ENCODE results near the gene A4GALT.

- no peak for TF ChIP-seq POLR2A (IDR thresholded peaks at IDR 0.05)
- no peak for TF ChIP-seq CTCF (IDR thresholded peaks at IDR 0.05)
- TF ChIP-seq EP300 (IDR thresholded peaks at IDR 0.05) = no peak
- TF ChIP-seq POLR2AphosphoS5 (IDR thresholded peaks at IDR 0.05) = no peak
Observed at GRCh38 chr22:42653999-42654398, 66.7 kb downstream of the A4GALT start.
